GM21447 (cell line): ENCODE measurements around the gene SRBD1.

Experiments used
- ATAC-seq: cut with Tn5 transposase; IDR thresholded peaks from one replicate; pipeline ENCODE4 v1.9.1; 2021; ENCODE audit not compliant: unreplicated experiment

The SRBD1 gene

GRCh38 chr2:45602624-45603023, 8.4 kb downstream of the SRBD1 start:
- no peak for ATAC-seq

DNA sequence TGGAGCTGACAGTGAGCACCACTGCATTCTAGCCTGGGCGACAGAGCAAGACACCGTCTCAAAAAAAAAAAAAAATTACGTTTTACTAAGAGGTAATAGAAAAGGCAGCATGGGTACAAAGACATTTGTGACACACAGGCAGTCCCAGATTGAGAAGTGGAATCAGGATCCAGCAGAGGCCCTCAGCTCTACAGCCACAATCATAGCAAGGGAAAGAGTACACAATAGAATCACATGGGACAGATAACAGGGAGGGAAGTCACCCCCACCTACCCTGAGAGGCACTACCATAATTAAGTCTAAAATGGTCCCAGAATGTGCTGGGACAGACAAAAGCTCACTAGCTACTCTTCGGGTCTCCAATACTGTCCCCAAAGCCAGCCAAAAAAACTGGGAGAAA, 12.5 kb downstream of the SRBD1 start:
- ATAC-seq: no peak

- ATAC-seq: no peak
These were observed 14.3 kb downstream of the SRBD1 start for GRCh38 chr2:45596761-45597160.

DNA sequence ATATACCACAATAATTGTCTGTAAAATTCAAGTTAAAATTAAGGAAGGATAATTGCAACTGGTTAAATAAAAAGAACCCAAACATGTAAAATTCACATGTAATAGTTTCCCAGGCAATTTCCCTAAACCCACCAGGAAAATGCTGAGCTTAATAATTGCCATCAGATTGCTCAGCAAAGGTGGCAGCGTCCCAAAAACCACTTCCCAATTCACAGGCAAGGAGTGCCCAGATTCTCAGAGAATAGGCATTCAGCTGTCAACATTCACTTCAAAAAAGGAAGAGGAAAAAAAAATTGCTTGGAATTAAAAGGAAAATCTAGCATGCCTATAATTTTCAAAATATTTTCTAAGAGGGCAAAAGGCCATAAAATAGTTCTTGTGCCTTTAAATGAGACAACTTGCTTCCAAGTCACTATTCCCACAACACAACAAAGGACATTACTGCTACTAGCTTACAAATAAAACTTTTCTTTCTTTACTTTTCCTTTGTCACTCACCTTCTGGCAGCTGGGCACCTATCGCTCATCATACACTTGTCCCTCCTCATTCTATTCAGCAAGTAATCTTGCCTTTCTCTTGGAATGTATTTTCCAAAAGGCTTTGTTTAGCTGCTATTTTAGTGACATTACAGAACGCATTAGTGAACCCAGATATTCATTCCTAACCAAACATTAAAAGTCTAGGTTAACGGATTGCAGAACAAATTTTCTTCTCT, 15.2 kb downstream of the SRBD1 start:
- no peak for ATAC-seq

- no peak for ATAC-seq
These were observed 20.0 kb downstream of the SRBD1 start for GRCh38 chr2:45591073-45591472.

DNA sequence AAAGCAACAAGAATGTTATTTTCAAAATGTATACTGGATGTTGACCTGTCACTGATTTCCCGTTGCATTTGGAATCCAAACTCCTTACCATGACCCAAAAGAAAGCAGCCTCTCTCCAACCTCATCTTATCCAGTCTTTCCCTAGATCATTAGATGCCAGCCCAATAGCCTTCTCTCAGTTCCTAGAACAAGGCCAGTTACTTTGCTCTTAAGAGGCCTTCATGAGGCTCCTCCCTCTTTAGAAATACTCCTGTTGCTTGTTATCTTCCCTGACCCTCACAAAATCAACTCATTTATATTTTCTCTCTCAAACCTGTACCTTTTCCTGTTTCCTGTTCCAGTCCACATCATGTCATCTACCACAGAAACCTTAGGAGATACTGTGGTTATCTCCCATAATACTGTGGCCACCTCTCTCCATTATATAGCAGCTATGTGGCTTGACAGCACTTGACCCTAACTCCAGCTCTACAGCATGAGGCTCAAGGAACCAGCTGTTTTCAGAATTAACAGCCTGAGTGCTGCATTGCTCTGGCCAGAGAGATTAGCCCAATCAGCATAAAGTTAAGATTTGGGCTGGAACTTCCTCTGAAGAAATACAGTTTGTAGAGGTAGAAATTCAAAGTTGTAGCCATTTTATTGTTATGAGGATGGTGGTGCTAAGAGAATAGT, 22.8 kb downstream of the SRBD1 start:
- ATAC-seq: no peak

DNA sequence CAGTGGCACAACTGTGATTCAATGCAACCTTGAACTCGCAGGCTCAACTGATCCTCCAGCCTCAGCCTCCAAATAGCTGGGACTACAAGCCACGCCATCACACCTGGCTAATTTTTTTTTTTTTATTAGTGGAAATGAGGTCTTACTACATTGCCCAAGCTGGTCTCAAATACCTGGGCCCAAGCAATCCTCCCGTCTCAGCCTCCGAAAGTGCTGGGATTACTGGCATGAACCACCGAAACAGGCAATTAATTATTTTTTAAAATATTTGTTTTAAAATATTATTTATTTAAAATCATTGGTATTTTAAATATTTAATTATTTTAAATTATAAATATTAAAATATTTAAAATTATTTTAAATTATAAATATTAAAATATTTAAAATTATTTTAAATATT, 24.5 kb downstream of the SRBD1 start:
- ATAC-seq: no peak

DNA sequence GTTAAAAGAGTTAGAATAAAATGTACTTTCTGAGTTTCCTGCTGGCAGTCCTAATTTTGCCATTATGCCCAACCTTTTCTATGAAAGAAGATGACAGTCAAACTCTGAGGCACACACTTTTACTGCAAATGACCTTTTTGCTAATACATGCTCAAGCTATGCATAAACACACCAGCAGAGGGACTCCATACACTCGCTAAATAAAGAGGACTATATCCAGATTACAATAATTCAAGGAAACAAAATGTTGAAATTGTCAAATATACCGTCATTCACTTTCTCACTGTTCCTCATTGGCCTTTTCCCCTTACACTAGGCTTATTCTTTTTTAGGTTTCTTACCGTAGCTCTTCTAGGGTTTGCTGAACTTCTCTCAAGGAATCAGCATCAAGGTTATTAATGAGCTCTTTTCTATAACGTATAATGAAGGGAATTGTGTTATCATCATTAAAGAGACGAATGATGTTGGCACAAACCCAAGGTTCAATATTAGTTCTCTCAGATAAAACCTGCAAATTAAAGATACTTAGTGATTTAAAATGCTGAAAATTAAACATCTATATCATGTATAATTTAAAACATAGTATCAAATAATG, 25.7 kb downstream of the SRBD1 start:
- ATAC-seq: no peak

DNA sequence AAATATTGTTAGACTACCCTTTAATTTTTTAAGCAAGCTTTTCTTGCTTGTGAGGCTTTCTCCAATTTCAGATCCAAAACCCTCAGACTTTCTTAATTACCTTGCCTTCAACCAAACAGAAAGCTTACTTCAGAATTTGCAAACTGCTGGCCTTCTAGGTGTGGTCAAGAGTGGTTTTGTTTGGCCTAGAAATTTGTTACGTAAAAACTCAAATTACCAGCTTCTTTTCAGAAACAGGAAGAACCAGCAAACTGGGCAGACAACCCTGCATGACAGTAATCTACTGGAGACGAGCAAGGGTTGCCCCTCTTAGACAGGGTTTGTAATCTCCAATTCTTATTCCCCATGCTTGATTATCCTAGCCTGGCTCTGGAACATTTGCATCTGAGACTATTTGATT, 27.1 kb downstream of the SRBD1 start:
- no peak for ATAC-seq

GRCh38 chr2:45582522-45582921, 28.5 kb downstream of the SRBD1 start:
- no peak for ATAC-seq

DNA sequence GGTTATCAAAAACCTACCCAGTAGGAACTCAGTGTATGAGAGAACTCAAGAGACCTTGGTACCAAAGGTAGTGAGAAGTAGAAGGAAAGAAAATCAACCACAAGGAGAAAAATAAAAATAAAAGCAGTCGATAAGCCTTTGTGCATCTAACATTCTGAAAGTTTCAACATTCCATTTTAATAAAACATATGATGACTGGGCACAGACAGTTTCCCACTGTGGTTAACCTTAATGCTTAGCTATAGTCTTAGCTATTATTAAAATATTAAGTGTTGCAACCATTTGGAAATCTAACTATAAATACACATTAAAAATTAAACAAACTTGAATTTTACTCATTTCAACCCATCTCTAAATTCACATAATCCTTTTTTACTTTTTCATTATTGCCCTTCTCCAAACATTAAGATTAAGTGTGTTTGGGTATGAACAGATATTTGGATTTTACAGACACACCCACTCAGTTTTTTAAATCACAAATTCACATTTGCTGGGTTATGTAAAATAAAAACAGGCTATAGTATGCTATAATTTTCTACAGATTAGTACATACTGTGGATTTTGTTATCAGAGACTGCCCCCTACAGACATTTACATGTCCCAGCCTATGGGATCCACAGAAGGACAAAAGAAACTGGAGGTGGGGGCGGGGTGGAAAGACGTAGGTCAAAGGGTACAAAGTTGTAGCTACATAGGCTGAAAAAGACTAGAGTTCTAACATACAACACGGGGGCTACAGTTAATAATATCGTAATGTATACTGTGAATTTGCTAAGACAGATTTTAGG, 32.8 kb downstream of the SRBD1 start:
- no peak for ATAC-seq

DNA sequence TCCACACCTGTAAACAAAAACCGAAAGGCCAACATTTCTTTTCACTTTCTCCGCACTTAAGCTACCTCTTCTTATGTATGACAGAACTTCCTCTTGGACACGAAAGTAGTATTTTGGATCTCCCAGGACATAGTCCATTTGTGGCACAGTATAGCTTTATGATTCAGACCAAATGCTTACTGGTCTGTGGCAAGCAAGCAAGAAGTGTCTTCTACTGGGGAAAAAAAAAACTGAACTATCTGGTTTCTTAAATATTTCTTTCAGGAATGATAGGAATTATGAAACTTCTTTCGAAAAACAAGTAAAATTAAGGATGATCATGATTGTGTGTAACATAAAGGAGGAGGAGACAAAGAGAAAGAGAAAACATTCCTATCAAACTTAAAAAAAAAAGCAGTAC, 33.6 kb downstream of the SRBD1 start:
- no peak for ATAC-seq

GRCh38 chr2:45575881-45576280, 35.2 kb downstream of the SRBD1 start:
- no peak for ATAC-seq

- ATAC-seq: no peak
These were observed 38.1 kb downstream of the SRBD1 start for GRCh38 chr2:45572979-45573378.

DNA sequence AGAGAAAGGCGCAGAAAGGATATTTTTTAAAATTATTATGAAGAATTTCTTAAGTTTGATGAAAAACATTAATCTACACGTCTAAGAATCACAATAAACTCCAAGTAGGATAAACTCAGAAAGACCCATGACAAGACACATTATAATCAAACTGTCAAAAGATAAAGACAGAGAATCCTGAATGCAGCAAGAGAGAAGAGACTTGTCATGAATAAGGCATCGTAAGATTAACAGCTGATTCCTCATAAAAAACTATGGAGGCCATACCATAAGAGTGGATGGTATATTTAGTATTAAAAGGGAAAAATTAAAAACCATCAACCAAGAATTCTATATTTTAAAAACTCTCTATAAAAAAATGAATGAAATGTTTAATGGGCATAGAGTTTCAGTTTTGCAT, 39.1 kb downstream of the SRBD1 start:
- ATAC-seq: no peak

GRCh38 chr2:45570671-45571334, 40.3 kb downstream of the SRBD1 start:
- ATAC-seq: no peak

DNA sequence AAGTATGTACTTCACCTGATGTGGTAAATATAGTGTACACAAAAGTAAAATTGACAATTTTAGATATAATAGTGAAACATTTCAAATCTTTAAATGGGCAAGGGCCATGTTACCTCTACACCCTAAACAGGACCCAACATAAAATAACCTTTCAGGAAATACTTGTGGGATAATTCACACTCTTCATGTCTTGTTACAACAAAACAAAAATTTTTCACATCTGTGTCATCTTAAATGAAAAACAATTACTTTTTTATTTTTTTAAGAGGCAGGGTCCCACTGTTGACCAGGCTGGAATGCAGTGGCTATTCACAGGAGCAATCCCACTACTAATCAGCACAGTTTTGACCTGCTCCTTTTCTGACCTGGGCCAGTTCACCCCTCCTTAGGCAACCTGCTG, 42.1 kb downstream of the SRBD1 start:
- ATAC-seq: no peak

DNA sequence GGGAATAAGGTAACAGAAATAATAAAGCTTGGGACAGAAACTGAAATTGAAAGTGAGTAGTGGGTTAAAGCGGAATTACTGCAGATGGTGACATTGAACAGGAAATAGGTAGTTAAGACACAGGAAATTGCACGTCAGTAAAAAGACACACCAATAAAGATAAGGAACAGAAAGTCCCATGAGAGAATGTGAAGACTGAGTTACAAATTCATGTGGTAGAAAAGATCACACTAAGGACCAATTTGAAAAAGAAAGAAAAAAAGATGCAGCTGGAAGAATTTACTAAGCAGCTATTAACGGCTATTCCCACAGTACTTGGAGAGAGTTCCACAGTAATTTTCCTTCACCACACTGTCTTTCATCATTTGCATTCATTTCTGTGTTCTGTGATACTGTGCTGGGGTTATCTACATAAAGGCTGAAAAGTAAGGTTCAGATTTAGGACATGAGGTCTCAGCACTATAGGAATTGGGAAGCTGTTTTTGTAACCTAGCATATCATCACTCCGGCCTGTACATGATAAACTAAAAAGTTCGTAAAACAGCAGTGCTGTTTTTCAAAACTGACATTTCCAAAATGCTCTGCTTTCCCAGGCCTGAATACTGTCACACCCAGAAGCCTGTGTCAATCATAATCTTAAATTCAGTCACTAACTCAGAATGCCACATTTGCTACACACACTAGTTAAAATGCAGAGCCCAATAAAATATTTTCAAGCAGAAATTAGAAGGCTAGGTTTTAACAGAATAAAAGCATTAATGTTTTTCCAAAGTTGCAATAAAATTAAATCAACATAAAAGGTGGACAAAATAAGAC, 42.9 kb downstream of the SRBD1 start:
- peak; percentile 97 for ATAC-seq

GRCh38 chr2:45567288-45567963, 43.6 kb downstream of the SRBD1 start:
- ATAC-seq: peak; percentile 12

- no peak for ATAC-seq
These were observed 51.6 kb downstream of the SRBD1 start for GRCh38 chr2:45559436-45559835.
